Activated naive CD8-positive, alpha-beta T cell treated with anti-CD3 and anti-CD28 coated beads, Interleukin-2, amount 10 ng/mL, durations not matched to agents 7 days and 5 days (primary cell): ENCODE measurements around the gene ST6GAL1. TPM values are rescaled to one million over a fixed set of nuclear protein-coding genes. Genes with fewer than 3 reads are reported as not detected.
A peak's percentile ranks its signal among the peaks of the same experiment; 100 is the strongest.
"Not testable (repeated sequence)": the region's sequence is repeated elsewhere in the genome, so short reads cannot be mapped to it uniquely, and the experiment has no call there.

Source experiments
- ATAC-seq: fragments of 150-1000 bp; cut with Tn5 transposase; one replicate; pipeline ENCODE4 v1.10.0; 2021; ENCODE audit warnings: low read depth, moderate library complexity
- POLR2A ChIA-PET: fragments of 350-600 bp; sonication (Branson Sonifier 250); formaldehyde crosslinking; loops from one replicate; lab custom pipeline; 2021; ENCODE audit warnings: antibody characterized with exemption; lab: Charles Lee
- DNase-seq: peaks from one replicate; pipeline ENCODE4 v3.0.0; 2021
- H3K27ac Mint-ChIP-seq: one replicate; pipeline ENCODE4 v1.8.0; 2022; ENCODE audit warnings: mild to moderate bottlenecking, mixed read lengths
- H3K27me3 Mint-ChIP-seq: one replicate; pipeline ENCODE4 v1.8.0; 2022; ENCODE audit warnings: mild to moderate bottlenecking, moderate library complexity, mixed read lengths
- H3K36me3 Mint-ChIP-seq: one replicate; pipeline ENCODE4 v1.8.0; 2021; ENCODE audit warnings: mild to moderate bottlenecking, mixed read lengths
- H3K4me1 Mint-ChIP-seq: one replicate; pipeline ENCODE4 v1.8.0; 2021; ENCODE audit warnings: mixed read lengths
- H3K4me3 Mint-ChIP-seq: one replicate; pipeline ENCODE4 v1.8.0; 2022; ENCODE audit warnings: mild to moderate bottlenecking, moderate library complexity, mixed read lengths
- H3K9me3 Mint-ChIP-seq: one replicate; pipeline ENCODE4 v1.8.0; 2021; ENCODE audit warnings: mixed read lengths
- total RNA-seq, 2 experiments: library from RNA; stranded (reverse); gene quantifications; one replicate each; pipeline ENCODE4 v1.2.3, GENCODE V29; 2021

ST6GAL1 gene
- total RNA-seq, 2 experiments from 2014 or later = 142 to 150 TPM

- POLR2A ChIA-PET = no interaction called here
- Mint-ChIP-seq H3K36me3 (peaks cover 5% of the 10 kb centered on the region), H3K27ac (no peak overlapping the region), H3K4me3 (no peak overlapping the region), H3K9me3 (no peaks in the 10 kb centered on the region), H3K27me3 (no peaks in the 10 kb centered on the region), H3K4me1 (peaks cover 15% of the 10 kb centered on the region)
- ATAC-seq (no peak), DNase-seq (no peak)
Observed at GRCh38 chr3:186896875-186897274, 33.5 kb upstream of the ST6GAL1 start.

GRCh38 chr3:186901135-186901734 is 29.1 kb upstream of the ST6GAL1 start:
- H3K9me3 Mint-ChIP-seq = peaks cover 27% of the 10 kb centered on the region
- no peaks in the 10 kb centered on the region for H3K27me3 Mint-ChIP-seq
- H3K27ac Mint-ChIP-seq = peak overlapping the region; percentile 60
- POLR2A ChIA-PET = interaction anchor here (1.0 kb wide), 1 partner anchor 21 kb away, joined by 3 read pairs; no protein-coding TSS in a partner anchor
- H3K4me1 Mint-ChIP-seq = peaks cover 14% of the 10 kb centered on the region
- peaks cover 38% of the 10 kb centered on the region for H3K36me3 Mint-ChIP-seq
- ATAC-seq (peak; percentile 77), DNase-seq (no peak)
- H3K4me3 Mint-ChIP-seq = no peak overlapping the region

- ATAC-seq (no peak), DNase-seq (no peak)
- H3K4me1 Mint-ChIP-seq = peaks cover 12% of the 10 kb centered on the region
- peaks cover 35% of the 10 kb centered on the region for H3K9me3 Mint-ChIP-seq
- peaks cover under 1% of the 10 kb centered on the region for H3K27me3 Mint-ChIP-seq
- H3K27ac Mint-ChIP-seq = no peak overlapping the region
- H3K36me3 Mint-ChIP-seq = peaks cover 44% of the 10 kb centered on the region
- POLR2A ChIA-PET = no interaction called here
- H3K4me3 Mint-ChIP-seq = no peak overlapping the region
Observed at GRCh38 chr3:186902154-186902553, 28.2 kb upstream of the ST6GAL1 start.

GRCh38 chr3:186902713-186903112 is 27.6 kb upstream of the ST6GAL1 start:
- peak overlapping the region; percentile 6 for H3K27ac Mint-ChIP-seq
- peaks cover 2% of the 10 kb centered on the region for H3K27me3 Mint-ChIP-seq
- peaks cover 49% of the 10 kb centered on the region for H3K36me3 Mint-ChIP-seq
- POLR2A ChIA-PET = no interaction called here
- DNase-seq (no peak), ATAC-seq (no peak)
- H3K4me3 Mint-ChIP-seq = no peak overlapping the region
- H3K4me1 Mint-ChIP-seq = peaks cover 14% of the 10 kb centered on the region
- H3K9me3 Mint-ChIP-seq = peaks cover 40% of the 10 kb centered on the region

- H3K27me3 Mint-ChIP-seq, POLR2A ChIA-PET, H3K27ac Mint-ChIP-seq, DNase-seq, H3K4me3 Mint-ChIP-seq, ATAC-seq: not testable (repeated sequence)
- peaks cover 23% of the 10 kb centered on the region for H3K4me1 Mint-ChIP-seq
- H3K36me3 Mint-ChIP-seq = peaks cover 57% of the 10 kb centered on the region
- peaks cover 47% of the 10 kb centered on the region for H3K9me3 Mint-ChIP-seq
Observed at GRCh38 chr3:186903676-186904075, 26.6 kb upstream of the ST6GAL1 start.

- Mint-ChIP-seq H3K9me3 (peaks cover 48% of the 10 kb centered on the region), H3K36me3 (peaks cover 55% of the 10 kb centered on the region), H3K4me1 (peaks cover 24% of the 10 kb centered on the region)
- DNase-seq, H3K27me3 Mint-ChIP-seq, H3K4me3 Mint-ChIP-seq, ATAC-seq, H3K27ac Mint-ChIP-seq: not testable (repeated sequence)
- POLR2A ChIA-PET = interaction anchor here (3.9 kb wide), 1 partner anchor 24 kb away, joined by 40 read pairs; the partner anchor contains the start of gene ST6GAL1
Observed at GRCh38 chr3:186907075-186907474, 23.3 kb upstream of the ST6GAL1 start.

- H3K9me3 Mint-ChIP-seq = peaks cover 44% of the 10 kb centered on the region
- H3K4me3 Mint-ChIP-seq = peak overlapping the region; percentile 74
- POLR2A ChIA-PET = interaction anchor here (0.5 to 3.9 kb wide), 11 partner anchors 21 to 230 kb away, joined by 3 to 40 read pairs (median 5); partner anchors contain the start of genes EIF4A2, RPL39L and ST6GAL1
- peaks cover 31% of the 10 kb centered on the region for H3K4me1 Mint-ChIP-seq
- H3K27me3 Mint-ChIP-seq = peaks cover 2% of the 10 kb centered on the region
- DNase-seq = peak; percentile 81
- H3K27ac Mint-ChIP-seq = peak overlapping the region; percentile 94
- H3K36me3 Mint-ChIP-seq = peaks cover 42% of the 10 kb centered on the region
- peak; percentile 85 for ATAC-seq
Observed at GRCh38 chr3:186909078-186909853, 21.1 kb upstream of the ST6GAL1 start.

- no peaks in the 10 kb centered on the region for H3K36me3 Mint-ChIP-seq
- H3K27me3 Mint-ChIP-seq = no peaks in the 10 kb centered on the region
- H3K4me3 Mint-ChIP-seq = peak overlapping the region; percentile 45
- ATAC-seq (peak; percentile 64), DNase-seq (no peak)
- peak overlapping the region; percentile 77 for H3K27ac Mint-ChIP-seq
- peaks cover 7% of the 10 kb centered on the region for H3K9me3 Mint-ChIP-seq
- H3K4me1 Mint-ChIP-seq = peaks cover 31% of the 10 kb centered on the region
- POLR2A ChIA-PET = interaction anchor here (0.8 to 1.5 kb wide), 3 partner anchors 15 to 112 kb away, joined by 3 to 6 read pairs (median 5); partner anchors contain the start of gene ST6GAL1
Observed at GRCh38 chr3:186915806-186916796, 14.2 kb upstream of the ST6GAL1 start.

- no peak for DNase-seq
- H3K4me3 Mint-ChIP-seq = peak overlapping the region; percentile 1
- H3K36me3 Mint-ChIP-seq = no peaks in the 10 kb centered on the region
- ATAC-seq = peak; percentile 25
- POLR2A ChIA-PET = no interaction called here
- peaks cover 31% of the 10 kb centered on the region for H3K4me1 Mint-ChIP-seq
- H3K27ac Mint-ChIP-seq = peak overlapping the region; percentile 75
- no peaks in the 10 kb centered on the region for H3K27me3 Mint-ChIP-seq
- H3K9me3 Mint-ChIP-seq = peaks cover 5% of the 10 kb centered on the region
Observed at GRCh38 chr3:186917512-186918312, 12.6 kb upstream of the ST6GAL1 start.

GRCh38 chr3:186920301-186920700 is 10.0 kb upstream of the ST6GAL1 start:
- peaks cover 19% of the 10 kb centered on the region for H3K4me1 Mint-ChIP-seq
- DNase-seq (no peak), ATAC-seq (no peak)
- H3K36me3 Mint-ChIP-seq = no peaks in the 10 kb centered on the region
- POLR2A ChIA-PET = interaction anchor here (1.3 kb wide), 1 partner anchor 11 kb away, joined by 5 read pairs; no protein-coding TSS in a partner anchor
- H3K27me3 Mint-ChIP-seq = peaks cover 4% of the 10 kb centered on the region
- no peaks in the 10 kb centered on the region for H3K9me3 Mint-ChIP-seq
- H3K4me3 Mint-ChIP-seq = no peak overlapping the region
- no peak overlapping the region for H3K27ac Mint-ChIP-seq

GRCh38 chr3:186920796-186921195 is 9.5 kb upstream of the ST6GAL1 start:
- no peaks in the 10 kb centered on the region for H3K9me3 Mint-ChIP-seq
- no peaks in the 10 kb centered on the region for H3K36me3 Mint-ChIP-seq
- ATAC-seq (no peak), DNase-seq (no peak)
- peaks cover 4% of the 10 kb centered on the region for H3K27me3 Mint-ChIP-seq
- H3K4me1 Mint-ChIP-seq = peaks cover 15% of the 10 kb centered on the region
- no peak overlapping the region for H3K27ac Mint-ChIP-seq
- no peak overlapping the region for H3K4me3 Mint-ChIP-seq
- POLR2A ChIA-PET = interaction anchor here (1.3 kb wide), 1 partner anchor 10 kb away, joined by 5 read pairs; no protein-coding TSS in a partner anchor

GRCh38 chr3:186921578-186921977 is 8.7 kb upstream of the ST6GAL1 start:
- no peak overlapping the region for H3K4me3 Mint-ChIP-seq
- no peaks in the 10 kb centered on the region for H3K36me3 Mint-ChIP-seq
- POLR2A ChIA-PET = interaction anchor here (0.7 kb wide), 1 partner anchor 21 kb away, joined by 4 read pairs; no protein-coding TSS in a partner anchor
- ATAC-seq (no peak), DNase-seq (no peak)
- peaks cover 8% of the 10 kb centered on the region for H3K4me1 Mint-ChIP-seq
- no peaks in the 10 kb centered on the region for H3K9me3 Mint-ChIP-seq
- peaks cover 4% of the 10 kb centered on the region for H3K27me3 Mint-ChIP-seq
- H3K27ac Mint-ChIP-seq = no peak overlapping the region
